ELF-1 (cell line): ENCODE measurements around the gene MAPK4.
"Not testable (repeated sequence)": the region's sequence is repeated elsewhere in the genome, so short reads cannot be mapped to it uniquely, and the experiment has no call there.

ENCODE experiments used
- DNase-seq: peaks from one replicate; pipeline ENCODE4 v3.0.0-alpha.2; 2016; ENCODE audit warnings: low read depth, low spot score

Gene MAPK4

GRCh38 chr18:50573679-50574078 lies 13.8 kb downstream of the MAPK4 start:
- no peak for DNase-seq

GRCh38 chr18:50578030-50578429 lies 18.1 kb downstream of the MAPK4 start:
- DNase-seq, result peak; percentile 44

GRCh38 chr18:50578651-50579050 lies 18.8 kb downstream of the MAPK4 start:
- no peak for DNase-seq

- DNase-seq, result no peak
Observed at GRCh38 chr18:50579061-50579774, 19.3 kb downstream of the MAPK4 start.

GRCh38 chr18:50581517-50581916 lies 21.6 kb downstream of the MAPK4 start:
- DNase-seq, result no peak

GRCh38 chr18:50582500-50582899 lies 22.6 kb downstream of the MAPK4 start:
- DNase-seq, result no peak

- DNase-seq, result no peak
Observed at GRCh38 chr18:50586710-50587109, 26.8 kb downstream of the MAPK4 start.

GRCh38 chr18:50590593-50590992 lies 30.7 kb downstream of the MAPK4 start:
- DNase-seq, result no peak

GRCh38 chr18:50594012-50594411 lies 34.1 kb downstream of the MAPK4 start:
- no peak for DNase-seq

- no peak for DNase-seq
Observed at GRCh38 chr18:50594942-50595341, 35.1 kb downstream of the MAPK4 start.

GRCh38 chr18:50602466-50602865 lies 42.6 kb downstream of the MAPK4 start:
- DNase-seq, result no peak

GRCh38 chr18:50606609-50607008 lies 46.7 kb downstream of the MAPK4 start:
- no peak for DNase-seq

GRCh38 chr18:50607378-50607926 lies 47.6 kb downstream of the MAPK4 start:
- DNase-seq, result peak; percentile 23

GRCh38 chr18:50609171-50609570 lies 49.3 kb downstream of the MAPK4 start:
- not testable (repeated sequence) for DNase-seq

- no peak for DNase-seq
Observed at GRCh38 chr18:50610349-50610748, 50.5 kb downstream of the MAPK4 start.

- DNase-seq, result peak; percentile 83
Observed at GRCh38 chr18:50611529-50611941, 51.6 kb downstream of the MAPK4 start.

GRCh38 chr18:50614838-50615237 lies 55.0 kb downstream of the MAPK4 start:
- no peak for DNase-seq

- DNase-seq, result no peak
Observed at GRCh38 chr18:50616484-50617048, 56.7 kb downstream of the MAPK4 start.

- DNase-seq, result no peak
Observed at GRCh38 chr18:50619861-50620275, 60.0 kb downstream of the MAPK4 start.

- no peak for DNase-seq
Observed at GRCh38 chr18:50620319-50620718, 60.4 kb downstream of the MAPK4 start.

GRCh38 chr18:50621366-50621765 lies 61.5 kb downstream of the MAPK4 start:
- no peak for DNase-seq

GRCh38 chr18:50622320-50622719 lies 62.4 kb downstream of the MAPK4 start:
- DNase-seq, result no peak

- no peak for DNase-seq
Observed at GRCh38 chr18:50622865-50623393, 63.0 kb downstream of the MAPK4 start.
